ENCODE results near the gene ZNF598. TPM values are rescaled to one million over a fixed set of nuclear protein-coding genes. Genes with fewer than 3 reads are reported as not detected.

ZNF598 gene
- total RNA-seq, 4 donors from 2014 or later: 37.0 to 83.1 (median 49.2) TPM

DNA sequence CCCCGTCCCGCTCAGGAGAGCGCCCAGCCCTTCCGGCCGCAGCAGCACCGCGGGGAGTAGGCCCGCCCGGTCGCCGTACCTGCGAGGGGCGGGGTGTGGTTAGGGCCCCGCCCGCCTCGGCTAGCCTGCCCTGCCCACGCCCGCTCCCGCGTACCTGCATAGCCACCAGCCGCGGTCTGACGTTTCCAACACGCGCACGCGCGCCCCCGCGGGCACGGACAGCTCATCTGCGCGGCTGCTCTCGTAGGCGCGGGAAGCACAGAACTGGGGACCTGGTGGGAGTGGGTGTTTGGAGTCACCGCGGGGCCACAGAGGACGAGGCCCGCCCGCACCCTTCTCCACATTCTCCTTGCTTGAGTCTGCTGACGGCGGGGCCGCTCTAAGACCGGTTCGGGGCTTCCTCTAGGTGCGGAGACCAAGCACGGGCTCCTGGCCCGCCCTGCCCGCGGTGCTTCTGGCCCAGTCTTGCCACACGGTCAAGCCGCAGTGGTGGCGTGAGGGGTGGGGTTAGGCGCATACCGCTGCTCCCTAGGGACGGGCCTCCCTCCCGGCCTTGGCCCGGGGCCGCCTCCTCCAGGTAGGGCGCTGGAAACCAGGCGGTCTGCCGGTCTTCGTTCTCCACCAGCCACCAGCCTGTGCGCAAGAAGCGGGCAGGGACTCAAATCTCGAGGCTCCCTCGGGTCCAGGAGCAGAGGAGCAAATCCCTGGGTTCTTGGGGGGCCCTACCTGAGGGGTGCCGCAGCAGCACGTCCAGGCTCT, 30.2 kb downstream of the ZNF598 start:
- peak overlapping the region in 1 of 4 donors; percentile 53 for H3K27ac ChIP-seq
- peaks cover 0 to 55% of the 10 kb centered on the region in 2 donors for H3K27me3 ChIP-seq
- WGBS, 2 donors: 24 to 27% methylated on average over 11 to 56 of the region's 70 CpGs
- peaks cover 0 to 51% (median 31%) of the 10 kb centered on the region in 3 donors for H3K36me3 ChIP-seq
- TF ChIP-seq POLR2A (IDR thresholded peaks at IDR 0.05): no peak
- no peak for TF ChIP-seq EP300 (IDR thresholded peaks at IDR 0.05)
- TF ChIP-seq, protein P1, sequence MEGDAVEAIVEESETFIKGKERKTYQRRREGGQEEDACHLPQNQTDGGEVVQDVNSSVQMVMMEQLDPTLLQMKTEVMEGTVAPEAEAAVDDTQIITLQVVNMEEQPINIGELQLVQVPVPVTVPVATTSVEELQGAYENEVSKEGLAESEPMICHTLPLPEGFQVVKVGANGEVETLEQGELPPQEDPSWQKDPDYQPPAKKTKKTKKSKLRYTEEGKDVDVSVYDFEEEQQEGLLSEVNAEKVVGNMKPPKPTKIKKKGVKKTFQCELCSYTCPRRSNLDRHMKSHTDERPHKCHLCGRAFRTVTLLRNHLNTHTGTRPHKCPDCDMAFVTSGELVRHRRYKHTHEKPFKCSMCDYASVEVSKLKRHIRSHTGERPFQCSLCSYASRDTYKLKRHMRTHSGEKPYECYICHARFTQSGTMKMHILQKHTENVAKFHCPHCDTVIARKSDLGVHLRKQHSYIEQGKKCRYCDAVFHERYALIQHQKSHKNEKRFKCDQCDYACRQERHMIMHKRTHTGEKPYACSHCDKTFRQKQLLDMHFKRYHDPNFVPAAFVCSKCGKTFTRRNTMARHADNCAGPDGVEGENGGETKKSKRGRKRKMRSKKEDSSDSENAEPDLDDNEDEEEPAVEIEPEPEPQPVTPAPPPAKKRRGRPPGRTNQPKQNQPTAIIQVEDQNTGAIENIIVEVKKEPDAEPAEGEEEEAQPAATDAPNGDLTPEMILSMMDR (IDR thresholded peaks at IDR 0.05): no peak
- H3K4me3 ChIP-seq: peak overlapping the region in 1 of 4 donors; percentile 21
- no peak for DNase-seq (ENCODE audit: low spot score in 2 of 2)
- no peaks in the 10 kb centered on the region for H3K9me3 ChIP-seq
- H3K4me1 ChIP-seq: peaks cover 0 to 32% (median 14%) of the 10 kb centered on the region in 4 donors

DNA sequence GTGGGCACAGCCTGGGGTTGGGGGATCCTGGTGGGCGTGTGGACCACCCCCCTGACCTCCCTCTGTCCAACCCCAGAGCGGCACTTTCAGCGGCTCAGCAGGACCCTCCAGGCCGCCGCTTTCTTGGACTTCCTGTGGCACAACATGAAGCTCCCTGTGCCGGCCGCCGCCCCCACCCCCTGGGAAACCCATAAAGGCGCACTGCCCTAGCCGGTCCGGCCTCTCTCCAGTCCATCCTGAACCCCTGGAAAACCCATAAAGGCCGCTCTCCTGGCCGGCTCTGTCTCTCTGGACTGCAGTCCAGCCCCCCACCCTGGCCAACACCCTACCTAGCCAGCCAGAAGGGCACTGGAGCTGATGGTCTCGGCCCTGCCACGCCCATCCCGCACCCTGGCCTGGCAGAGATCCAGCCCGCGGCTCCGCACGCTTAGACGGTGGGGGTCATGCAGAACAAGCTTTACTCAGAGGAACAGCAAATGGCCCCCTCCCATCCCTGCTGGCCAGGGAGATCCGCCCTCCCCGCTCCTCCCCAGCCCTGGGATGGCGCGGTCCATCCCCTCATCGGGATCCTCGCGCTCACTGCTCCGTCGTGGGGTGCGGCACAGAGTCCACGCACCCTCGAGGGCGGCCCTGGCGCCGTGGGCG, 31.0 kb downstream of the ZNF598 start:
- WGBS, 2 donors: 75 to 78% methylated on average over 30 to 36 of the region's 37 CpGs
- H3K36me3 ChIP-seq: peaks cover 0 to 58% (median 36%) of the 10 kb centered on the region in 3 donors
- no peak for DNase-seq (ENCODE audit: low spot score in 2 of 2)
- H3K27me3 ChIP-seq: peaks cover 0 to 55% of the 10 kb centered on the region in 2 donors
- H3K27ac ChIP-seq: peak overlapping the region in 1 of 4 donors; percentile 53
- no peaks in the 10 kb centered on the region for H3K9me3 ChIP-seq
- TF ChIP-seq, protein P1 (IDR thresholded peaks at IDR 0.05): no peak
- no peak for TF ChIP-seq POLR2A (IDR thresholded peaks at IDR 0.05)
- TF ChIP-seq EP300 (IDR thresholded peaks at IDR 0.05): no peak
- H3K4me3 ChIP-seq: peak overlapping the region in 1 of 4 donors; percentile 21
- peaks cover 0 to 33% (median 11%) of the 10 kb centered on the region in 4 donors for H3K4me1 ChIP-seq

DNA sequence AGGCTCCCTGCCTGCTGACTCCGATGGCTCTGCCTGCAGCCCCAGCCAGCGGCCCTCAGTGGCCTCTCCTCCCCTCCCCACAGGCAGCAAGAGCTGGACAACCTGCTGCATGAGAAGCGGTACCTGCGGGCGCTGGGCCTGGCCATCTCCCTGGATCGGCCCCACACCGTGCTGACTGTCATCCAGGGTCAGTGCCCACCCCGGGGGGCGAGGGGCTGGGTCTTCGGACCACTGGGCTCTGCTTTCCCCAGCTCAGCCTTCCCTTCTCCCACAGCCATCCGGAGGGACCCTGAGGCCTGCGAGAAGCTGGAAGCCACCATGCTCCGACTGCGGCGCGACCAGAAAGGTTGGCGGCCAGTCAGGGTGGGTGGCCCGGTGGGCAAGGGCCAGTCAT, 31.7 kb downstream of the ZNF598 start:
- H3K36me3 ChIP-seq: peaks cover 0 to 58% (median 36%) of the 10 kb centered on the region in 3 donors
- no peaks in the 10 kb centered on the region for H3K9me3 ChIP-seq
- 90% methylated on average over 17 of the region's 18 CpGs; no CpG with 5 or more reads in 1 of the 2 donors for WGBS, 2 donors
- no peak for TF ChIP-seq POLR2A (IDR thresholded peaks at IDR 0.05)
- TF ChIP-seq, protein P1 (IDR thresholded peaks at IDR 0.05): no peak
- TF ChIP-seq EP300 (IDR thresholded peaks at IDR 0.05): no peak
- H3K27me3 ChIP-seq: peaks cover 0 to 53% of the 10 kb centered on the region in 2 donors
- H3K4me3 ChIP-seq: no peak overlapping the region
- H3K4me1 ChIP-seq: peaks cover 0 to 33% (median 13%) of the 10 kb centered on the region in 4 donors
- H3K27ac ChIP-seq: no peak overlapping the region
- no peak for DNase-seq (ENCODE audit: low spot score in 2 of 2)

DNA sequence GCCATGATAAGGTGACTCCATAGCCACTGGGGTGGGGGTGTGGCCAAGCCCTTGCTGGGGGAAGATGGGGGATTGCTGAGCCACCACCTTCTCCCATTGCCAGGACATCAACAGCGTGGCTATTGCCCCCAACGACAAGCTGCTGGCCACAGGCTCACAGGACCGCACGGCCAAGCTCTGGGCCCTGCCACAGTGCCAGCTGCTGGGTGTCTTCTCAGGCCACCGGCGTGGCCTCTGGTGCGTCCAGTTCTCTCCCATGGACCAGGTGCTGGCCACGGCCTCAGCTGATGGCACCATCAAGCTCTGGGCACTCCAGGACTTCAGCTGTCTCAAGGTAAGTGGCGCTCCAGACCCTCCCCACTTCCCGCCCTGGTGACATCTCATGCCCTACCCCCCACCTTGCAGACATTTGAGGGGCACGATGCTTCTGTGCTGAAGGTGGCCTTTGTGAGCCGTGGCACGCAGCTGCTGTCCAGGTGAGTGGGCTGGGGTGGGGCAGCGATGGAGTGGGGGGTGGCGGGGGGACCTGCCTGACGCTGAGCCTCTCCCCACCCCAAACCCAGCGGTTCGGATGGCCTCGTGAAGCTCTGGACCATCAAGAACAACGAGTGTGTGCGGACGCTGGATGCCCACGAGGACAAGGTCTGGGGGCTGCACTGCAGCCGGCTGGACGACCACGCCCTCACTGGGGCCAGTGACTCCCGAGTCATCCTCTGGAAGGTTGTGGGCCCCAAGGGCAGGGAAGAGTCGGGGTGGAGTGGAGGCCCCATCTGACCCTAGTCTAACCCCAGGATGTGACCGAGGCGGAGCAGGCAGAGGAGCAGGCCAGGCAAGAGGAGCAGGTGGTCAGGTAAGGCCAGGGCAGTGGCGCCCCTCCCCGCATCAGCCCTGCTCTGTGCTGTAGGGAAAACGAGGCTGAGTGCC, 32.4 kb downstream of the ZNF598 start:
- H3K27ac ChIP-seq: no peak overlapping the region
- TF ChIP-seq EP300 (IDR thresholded peaks at IDR 0.05): no peak
- TF ChIP-seq POLR2A (IDR thresholded peaks at IDR 0.05): no peak
- TF ChIP-seq, protein P1 (IDR thresholded peaks at IDR 0.05): no peak
- no peaks in the 10 kb centered on the region for H3K9me3 ChIP-seq
- DNase-seq (ENCODE audit: low spot score in 2 of 2): no peak
- H3K27me3 ChIP-seq: peaks cover 0 to 48% of the 10 kb centered on the region in 2 donors
- peaks cover 0 to 36% (median 17%) of the 10 kb centered on the region in 4 donors for H3K4me1 ChIP-seq
- H3K4me3 ChIP-seq: no peak overlapping the region
- WGBS, 2 donors: 86 to 93% methylated on average over 23 to 29 of the region's 33 CpGs
- H3K36me3 ChIP-seq: peaks cover 0 to 58% (median 36%) of the 10 kb centered on the region in 3 donors
